Adrenal gland (tissue), 5 donors: ENCODE measurements around the gene OR1D5.

Experiments used
- CTCF ChIP-seq, 6 experiments: fragments of 450-650 bp in 4 of 6; fragments of 200-600 bp in 2 of 6; sonication (generic) in 1 of 6; IDR thresholded peaks; 1 replicate in 5 of 6; 2 replicates in 1 of 6; pipeline versions ENCODE4 v1.5.1 to v1.8.0; 2016 to 2021; ENCODE audit warnings: antibody characterized with exemption in 6 of 6, mild to moderate bottlenecking in 2 of 6, moderate library complexity in 1 of 6
- POLR2A ChIP-seq, 2 donors: fragments of 450-650 bp; IDR thresholded peaks; one replicate each; pipeline ENCODE4 v1.6.1; 2017; ENCODE audit warnings: antibody characterized with exemption in 2 of 2, mild to moderate bottlenecking in 2 of 2, moderate library complexity in 1 of 2
- donor health status: DM: no; HTN: no; CAD: no.

GRCh38 chr17:3025421-3026124, 37.8 kb downstream of the OR1D5 start:
- TF ChIP-seq CTCF (IDR thresholded peaks at IDR 0.05) (no peak), POLR2A (IDR thresholded peaks at IDR 0.05) (no peak)
